Prostate gland (tissue), 2 donors: Measurements from ENCODE around the gene SUSD5. TPM values are rescaled to one million over a fixed set of nuclear protein-coding genes. Genes with fewer than 3 reads are reported as not detected.
"Not testable (repeated sequence)": the region's sequence is repeated elsewhere in the genome, so short reads cannot be mapped to it uniquely, and the experiment has no call there.

Experiments
- DNase-seq: peaks from one replicate; pipeline ENCODE4 v3.0.0-alpha.2; 2019; ENCODE audit warnings: low spot score
- H3K27ac ChIP-seq, 2 donors: fragments of 200-600 bp; sonication (generic); 2 replicates each; pipeline ENCODE4 v1.5.1; 2017 to 2019
- H3K27me3 ChIP-seq: fragments of 200-600 bp; sonication (generic); replicated peaks from 2 replicates; pipeline ENCODE4 v1.5.1; 2019; ENCODE audit not compliant: insufficient read depth
- H3K36me3 ChIP-seq, 2 donors: fragments of 200-600 bp; sonication (generic); 1 replicate in 1 of 2; 2 replicates in 1 of 2; pipeline versions ENCODE4 v1.5.1 to v1.8.1; 2017 to 2019
- H3K4me1 ChIP-seq: fragments of 200-600 bp; sonication (generic); replicated peaks from 2 replicates; pipeline ENCODE4 v1.5.1; 2019
- H3K4me3 ChIP-seq, 2 donors: fragments of 200-600 bp; sonication (generic); 2 replicates each; pipeline ENCODE4 v1.5.1; 2017 to 2019
- H3K9me3 ChIP-seq: fragments of 200-600 bp; sonication (generic); 2 replicates; pipeline ENCODE4 v1.5.1; 2017
- CTCF ChIP-seq, 4 experiments: fragments of 200-600 bp in 2 of 4; fragments of 450-650 bp in 2 of 4; sonication (generic) in 2 of 4; IDR thresholded peaks; 1 replicate in 3 of 4; 2 replicates in 1 of 4; pipeline ENCODE4 v1.5.1; 2016 to 2019; ENCODE audit warnings: antibody characterized with exemption in 4 of 4, mild to moderate bottlenecking in 2 of 4, moderate library complexity in 2 of 4
- POLR2A ChIP-seq: fragments of 450-650 bp; IDR thresholded peaks from one replicate; pipeline ENCODE4 v1.6.1; 2016; ENCODE audit warnings: antibody characterized with exemption, mild to moderate bottlenecking
- POLR2AphosphoS5 ChIP-seq: sonication (generic); formaldehyde crosslinking; IDR thresholded peaks from one replicate; pipeline ENCODE4 v1.6.1; 2017; ENCODE audit warnings: antibody characterized with exemption
- WGBS: methylation state at CpG from one replicate; pipeline ENCODE4 v1.1.5; 2018; 5-methylcytosine and 5-hydroxymethylcytosine counted together
- intact Hi-C: fragments of 100-400 bp; cut with DNase I; formaldehyde crosslinking; loops from one replicate; pipeline ENCODE4 v1.14.2; 2022
- total RNA-seq, 2 donors: library from RNA; depleted of rRNA; stranded (reverse); fragments of >200 nt; gene quantifications; one replicate each; pipeline ENCODE4 v1.1.0, GENCODE V29; 2016

The SUSD5 gene
- total RNA-seq, 2 donors from 2014 or later: 0.77 to 6.9 TPM

GRCh38 chr3:33144433-33144832 lies 74.2 kb downstream of the SUSD5 start:
- H3K4me1 ChIP-seq: no peaks in the 10 kb centered on the region
- WGBS: 44% methylated on average over 1 of the region's 1 CpG
- TF ChIP-seq POLR2A: no peak
- TF ChIP-seq CTCF (IDR thresholded peaks at IDR 0.05): no peak
- TF ChIP-seq POLR2AphosphoS5: no peak
- no peaks in the 10 kb centered on the region for H3K36me3 ChIP-seq
- H3K27me3 ChIP-seq: no peaks in the 10 kb centered on the region
- DNase-seq: no peak
- no peak overlapping the region for H3K4me3 ChIP-seq
- H3K9me3 ChIP-seq: no peaks in the 10 kb centered on the region
- intact Hi-C loops: loop anchor here (10.0 kb wide), 1 partner anchor 60 kb away; no protein-coding TSS in a partner anchor
- H3K27ac ChIP-seq: no peak overlapping the region

- Histone ChIP-seq H3K27me3 (no peaks in the 10 kb centered on the region), H3K27ac (no peak overlapping the region), H3K9me3 (no peaks in the 10 kb centered on the region), H3K4me3 (no peak overlapping the region), H3K36me3 (no peaks in the 10 kb centered on the region), H3K4me1 (no peaks in the 10 kb centered on the region)
- intact Hi-C loops: loop anchor here (10.0 kb wide), 1 partner anchor 64 kb away; no protein-coding TSS in a partner anchor
- no peak for DNase-seq
- TF ChIP-seq POLR2A: no peak
- no peak for TF ChIP-seq CTCF (IDR thresholded peaks at IDR 0.05)
- TF ChIP-seq POLR2AphosphoS5: no peak
- WGBS: 75% methylated on average over 3 of the region's 3 CpGs
Measured at GRCh38 chr3:33141006-33141405, 77.6 kb downstream of the SUSD5 start.

DNA sequence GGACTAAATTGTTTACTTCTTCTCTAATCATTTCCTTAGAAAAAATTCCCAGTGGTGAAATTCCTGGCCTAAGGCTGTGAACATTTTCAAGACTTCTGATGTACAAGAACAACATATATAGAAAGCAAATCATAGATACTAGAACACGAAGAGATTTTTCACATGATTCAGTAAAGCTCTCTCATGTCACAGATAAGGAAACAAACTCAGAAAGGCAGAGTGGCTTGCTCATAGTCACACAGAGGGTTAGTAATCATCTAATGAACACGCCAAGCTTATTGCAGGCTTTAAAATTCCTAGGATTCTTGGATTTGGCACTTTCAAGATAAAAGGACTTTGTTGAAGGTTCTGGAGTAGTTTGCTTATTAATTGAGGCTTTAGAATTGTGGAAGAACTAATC lies 78.6 kb downstream of the SUSD5 start:
- WGBS: 75% methylated on average over 2 of the region's 2 CpGs

GRCh38 chr3:33139006-33139623 lies 79.5 kb downstream of the SUSD5 start:
- DNase-seq, H3K9me3 ChIP-seq, intact Hi-C loops, H3K4me3 ChIP-seq, H3K27ac ChIP-seq, H3K36me3 ChIP-seq, H3K4me1 ChIP-seq, H3K27me3 ChIP-seq: not testable (repeated sequence)
- 91% methylated on average over 8 of the region's 8 CpGs for WGBS

More for the DNA sequence above, 78.6 kb downstream of the SUSD5 start:
- Histone ChIP-seq H3K4me3 (no peak overlapping the region), H3K36me3 (peaks cover 0 to 3% of the 10 kb centered on the region in 2 donors), H3K27me3 (no peaks in the 10 kb centered on the region), H3K27ac (no peak overlapping the region), H3K4me1 (no peaks in the 10 kb centered on the region), H3K9me3 (no peaks in the 10 kb centered on the region)
- TF ChIP-seq POLR2AphosphoS5 (no peak), CTCF (IDR thresholded peaks at IDR 0.05) (no peak), POLR2A (no peak)
- intact Hi-C loops: loop anchor here (10.0 kb wide), 1 partner anchor 65 kb away; no protein-coding TSS in a partner anchor
- DNase-seq: no peak

DNA sequence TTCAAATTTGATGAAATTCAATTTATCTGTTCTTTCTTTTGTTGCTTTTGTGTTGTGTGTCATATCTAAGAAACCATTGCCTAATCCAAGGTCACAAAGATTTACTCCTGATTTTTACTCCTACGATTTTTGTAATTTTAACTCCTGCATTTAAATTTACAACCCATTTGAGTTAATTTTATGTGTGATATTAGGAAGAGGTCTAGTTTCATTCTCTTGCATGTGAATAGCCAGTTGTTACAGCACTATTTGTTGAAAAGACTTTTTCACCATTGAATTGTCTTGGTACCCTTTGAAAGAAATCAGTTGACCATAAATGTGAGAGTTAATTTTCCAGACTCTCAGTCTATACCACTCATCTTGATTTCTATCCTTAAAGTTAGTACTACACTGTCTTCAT lies 80.9 kb downstream of the SUSD5 start:
- intact Hi-C loops: no loop called here
- no peak for TF ChIP-seq POLR2AphosphoS5
- no peak for TF ChIP-seq CTCF (IDR thresholded peaks at IDR 0.05)
- Histone ChIP-seq H3K27ac (no peak overlapping the region), H3K27me3 (no peaks in the 10 kb centered on the region), H3K4me3 (no peak overlapping the region), H3K4me1 (no peaks in the 10 kb centered on the region), H3K36me3 (peaks cover 0 to 9% of the 10 kb centered on the region in 2 donors), H3K9me3 (no peaks in the 10 kb centered on the region)
- WGBS: 85% methylated on average over 1 of the region's 1 CpG
- DNase-seq: no peak
